Muscle of leg (tissue), 11 donors: Measurements from ENCODE around the gene NFE2L1. TPM values are rescaled to one million over a fixed set of nuclear protein-coding genes. Genes with fewer than 3 reads are reported as not detected.

Experiments
- DNase-seq: peaks from one replicate; pipeline ENCODE4 v3.0.0; 2013
- H3K27ac ChIP-seq: one replicate; pipeline ENCODE4 v1.5.1; 2013; ENCODE audit warnings: mild to moderate bottlenecking, low read length, control low read depth
- H3K27me3 ChIP-seq: one replicate; pipeline ENCODE4 v1.6.1; 2013; ENCODE audit warnings: low read length; ENCODE audit not compliant: control insufficient read depth, insufficient read depth
- H3K36me3 ChIP-seq: one replicate; pipeline ENCODE4 v1.6.1; 2013; ENCODE audit warnings: low read length; ENCODE audit not compliant: control insufficient read depth, insufficient read depth
- H3K4me1 ChIP-seq: one replicate; pipeline ENCODE4 v1.6.1; 2013; ENCODE audit warnings: low read length; ENCODE audit not compliant: control insufficient read depth, insufficient read depth
- H3K4me3 ChIP-seq: one replicate; pipeline ENCODE4 v1.5.1; 2013; ENCODE audit warnings: low read length, control low read depth
- H3K9me3 ChIP-seq: replicated peaks from 2 replicates; pipeline ENCODE4 v1.6.1; 2013; ENCODE audit warnings: low read depth, low read length; ENCODE audit not compliant: control insufficient read depth
- WGBS: methylation state at CpG from one replicate; pipeline ENCODE4 v1.1.5; 2013; ENCODE audit warnings: missing lambda C conversion rate; ENCODE audit not compliant: insufficient coverage; 5-methylcytosine and 5-hydroxymethylcytosine counted together
- polyA plus RNA-seq, 8 donors: library from polyadenylated mRNA; unstranded; fragments of 120-200 nt; gene quantifications; one replicate each; pipeline versions ENCODE4 v1.2.1 to v1.2.3, GENCODE V29; 2013; ENCODE audit warnings: inconsistent platforms in 1 of 8, low replicate concordance in 1 of 8; ENCODE audit not compliant: insufficient read length in 8 of 8, insufficient read depth in 1 of 8
- total RNA-seq: library from RNA; stranded (reverse); fragments of 120-200 nt; gene quantifications from one replicate; pipeline ENCODE4 v1.2.4, GENCODE V29; 2013

NFE2L1 gene
- total and polyA plus RNA-seq, 9 donors: 68.7 to 326 (median 251) TPM

DNA sequence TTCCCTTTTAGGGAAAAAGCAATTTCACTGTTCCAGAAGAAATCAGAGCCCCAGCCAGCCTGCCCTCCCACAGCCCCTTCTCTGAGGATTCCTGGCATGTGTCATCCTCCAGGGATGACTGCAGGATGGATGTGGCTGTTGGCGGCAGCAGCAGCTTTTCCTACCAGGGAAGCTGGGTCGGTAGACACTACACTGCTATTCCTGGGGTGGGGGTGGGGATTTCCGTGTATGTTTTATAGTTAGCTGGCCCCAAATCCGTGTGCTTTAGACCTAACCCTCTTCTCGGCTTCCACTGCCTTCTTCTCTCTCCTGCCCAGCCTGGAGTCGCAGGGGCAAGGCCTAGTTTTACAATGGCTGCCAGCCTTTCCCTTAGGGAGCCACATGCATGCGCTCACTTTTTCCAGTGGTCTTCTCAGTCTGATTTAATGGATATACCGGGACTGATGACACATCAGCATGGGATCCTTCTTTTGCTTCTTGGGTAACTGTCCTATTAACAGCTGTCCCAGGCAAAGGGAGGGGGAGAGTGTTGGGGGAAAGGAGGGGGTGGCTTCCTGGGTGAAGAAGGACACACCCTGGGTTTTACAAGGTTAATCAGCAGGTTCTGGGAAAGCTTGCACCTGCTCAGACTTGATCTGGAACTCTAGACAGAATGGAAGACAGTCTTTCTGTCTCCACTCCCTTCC lies 2.7 kb upstream of the NFE2L1 start:
- no peaks in the 10 kb centered on the region for H3K36me3 ChIP-seq
- peak overlapping the region; percentile 94 for H3K27ac ChIP-seq
- no peak overlapping the region for H3K4me3 ChIP-seq
- peak; percentile 87 for DNase-seq
- H3K9me3 ChIP-seq: no peaks in the 10 kb centered on the region
- no peaks in the 10 kb centered on the region for H3K27me3 ChIP-seq
- H3K4me1 ChIP-seq: peaks cover 36% of the 10 kb centered on the region
- 28% methylated on average over 4 of the region's 8 CpGs for WGBS

DNA sequence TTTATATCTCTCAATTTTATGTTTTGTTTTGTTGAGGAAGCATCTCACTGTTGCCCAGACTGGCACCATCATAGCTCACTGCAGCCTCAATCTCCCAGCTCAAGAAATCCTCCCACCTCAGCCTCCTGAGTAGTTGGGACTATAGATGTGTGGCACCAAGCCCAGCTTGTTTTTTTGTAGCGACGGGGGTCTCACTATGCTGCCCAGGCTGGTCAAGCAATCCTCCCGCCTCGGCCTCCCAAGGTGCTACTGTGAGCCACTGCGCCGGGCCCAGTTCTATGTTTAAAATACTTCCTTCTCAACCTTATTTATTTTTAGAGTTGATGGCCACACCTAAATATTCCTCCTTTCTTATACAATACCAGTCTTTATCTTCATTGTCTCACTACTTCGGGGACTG lies 1.9 kb upstream of the NFE2L1 start:
- H3K27me3 ChIP-seq: no peaks in the 10 kb centered on the region
- DNase-seq: no peak
- peaks cover 8% of the 10 kb centered on the region for H3K36me3 ChIP-seq
- peaks cover 44% of the 10 kb centered on the region for H3K4me1 ChIP-seq
- no peak overlapping the region for H3K4me3 ChIP-seq
- H3K9me3 ChIP-seq: no peaks in the 10 kb centered on the region
- no CpG with 5 or more reads among the region's 7 CpGs for WGBS
- peak overlapping the region; percentile 94 for H3K27ac ChIP-seq

GRCh38 chr17:48047113-48047740 lies 932 bp upstream of the NFE2L1 start:
- WGBS: under 1% methylated on average over 20 of the region's 26 CpGs
- H3K4me1 ChIP-seq: peaks cover 54% of the 10 kb centered on the region
- H3K27me3 ChIP-seq: no peaks in the 10 kb centered on the region

DNA sequence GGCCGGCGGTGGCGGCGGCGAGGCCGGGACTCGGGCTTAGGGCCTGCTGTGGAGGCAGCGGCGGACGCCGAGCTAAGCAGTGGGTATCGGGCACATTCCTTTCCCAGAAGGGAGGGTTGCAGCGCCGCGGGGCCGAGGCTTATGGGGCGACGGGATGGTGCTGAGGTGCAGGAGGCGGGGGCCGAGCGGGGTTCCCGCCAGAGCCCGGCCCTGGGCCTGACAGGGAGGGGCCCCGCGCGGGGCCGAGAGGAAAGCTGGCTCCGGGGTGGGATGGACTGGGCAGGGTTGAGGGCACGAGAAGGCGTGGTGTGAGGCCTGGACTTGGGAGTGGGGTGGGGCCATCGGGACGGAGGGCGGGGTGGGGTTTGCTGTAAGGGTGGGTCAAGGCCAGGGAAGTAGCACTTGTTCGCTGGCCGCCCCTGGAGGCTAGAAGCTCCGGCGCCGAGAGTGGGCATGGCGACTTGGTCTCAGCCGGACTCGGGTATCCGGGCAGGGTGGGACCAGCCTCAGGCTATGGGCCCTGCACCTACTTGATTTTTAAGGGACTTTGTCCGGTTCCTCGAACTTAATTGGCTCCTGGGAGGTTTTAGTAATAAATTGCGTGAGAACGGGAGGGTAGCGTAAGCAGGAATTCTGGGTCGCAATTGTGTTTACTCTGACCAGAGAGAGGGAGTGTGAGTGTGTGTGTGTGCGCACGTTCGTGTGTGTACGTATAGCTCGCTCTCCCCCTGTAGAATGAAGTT lies 396 bp downstream of the NFE2L1 start:
- peak; percentile 92 for DNase-seq
- Histone ChIP-seq H3K27ac (peak overlapping the region; percentile 97), H3K36me3 (peaks cover 30% of the 10 kb centered on the region), H3K9me3 (no peaks in the 10 kb centered on the region), H3K27me3 (no peaks in the 10 kb centered on the region), H3K4me3 (peak overlapping the region; percentile 86), H3K4me1 (peaks cover 67% of the 10 kb centered on the region)
- under 1% methylated on average over 40 of the region's 53 CpGs for WGBS

More at GRCh38 chr17:48047113-48047740, 932 bp upstream of the NFE2L1 start:
- Histone ChIP-seq H3K4me3 (peak overlapping the region; percentile 82), H3K36me3 (peaks cover 18% of the 10 kb centered on the region), H3K9me3 (no peaks in the 10 kb centered on the region), H3K27ac (peak overlapping the region; percentile 94)
- no peak for DNase-seq

- no peak for DNase-seq
- no peaks in the 10 kb centered on the region for H3K9me3 ChIP-seq
- H3K27ac ChIP-seq: peak overlapping the region; percentile 97
- WGBS: 81% methylated on average over 7 of the region's 10 CpGs
- peaks cover 54% of the 10 kb centered on the region for H3K36me3 ChIP-seq
- peak overlapping the region; percentile 32 for H3K4me3 ChIP-seq
- no peaks in the 10 kb centered on the region for H3K27me3 ChIP-seq
- peaks cover 75% of the 10 kb centered on the region for H3K4me1 ChIP-seq
These were observed 3.1 kb downstream of the NFE2L1 start for GRCh38 chr17:48051283-48051682.

DNA sequence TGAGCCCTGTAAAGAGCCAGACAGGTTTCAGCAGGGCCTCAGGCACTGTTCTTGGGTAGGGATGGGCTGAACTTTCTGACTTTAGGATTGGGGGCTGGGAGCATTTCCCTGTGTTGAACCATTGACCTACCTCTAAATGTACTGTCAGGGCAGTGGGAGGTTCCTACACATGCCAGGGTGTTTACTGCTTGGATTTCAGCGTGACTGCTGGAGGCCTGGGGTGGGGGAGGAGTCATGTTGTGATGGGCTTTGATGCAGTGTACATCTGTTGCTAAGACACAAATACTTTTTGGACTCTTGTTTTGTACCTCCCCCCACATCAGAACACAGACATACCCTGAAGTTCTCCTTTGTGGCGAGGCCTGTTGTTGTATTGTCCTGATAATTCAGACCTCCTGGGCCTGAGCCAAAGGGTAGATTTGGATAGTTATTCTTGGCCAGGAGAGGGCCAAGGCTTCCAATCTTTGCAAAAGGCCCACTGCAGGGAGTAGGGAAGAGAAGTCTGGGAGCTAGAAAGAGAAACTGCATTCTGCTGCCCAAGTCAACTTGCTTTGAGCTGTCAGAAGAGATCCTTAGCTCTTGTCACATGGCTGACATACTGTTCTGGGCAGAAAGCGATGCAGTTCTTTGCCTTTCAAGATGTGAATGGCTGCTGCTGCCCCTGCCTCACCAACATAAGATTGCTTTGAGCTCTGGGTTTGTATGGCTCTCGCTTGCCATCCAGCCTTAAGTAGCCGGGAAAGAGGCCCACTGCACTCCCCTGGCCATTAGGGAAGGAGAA lies 3.7 kb downstream of the NFE2L1 start:
- DNase-seq: peak; percentile 94
- H3K27me3 ChIP-seq: no peaks in the 10 kb centered on the region
- 50% methylated on average over 1 of the region's 5 CpGs for WGBS
- H3K4me1 ChIP-seq: peaks cover 69% of the 10 kb centered on the region
- H3K27ac ChIP-seq: peak overlapping the region; percentile 97
- H3K36me3 ChIP-seq: peaks cover 60% of the 10 kb centered on the region
- H3K9me3 ChIP-seq: no peaks in the 10 kb centered on the region
- H3K4me3 ChIP-seq: peak overlapping the region; percentile 37

DNA sequence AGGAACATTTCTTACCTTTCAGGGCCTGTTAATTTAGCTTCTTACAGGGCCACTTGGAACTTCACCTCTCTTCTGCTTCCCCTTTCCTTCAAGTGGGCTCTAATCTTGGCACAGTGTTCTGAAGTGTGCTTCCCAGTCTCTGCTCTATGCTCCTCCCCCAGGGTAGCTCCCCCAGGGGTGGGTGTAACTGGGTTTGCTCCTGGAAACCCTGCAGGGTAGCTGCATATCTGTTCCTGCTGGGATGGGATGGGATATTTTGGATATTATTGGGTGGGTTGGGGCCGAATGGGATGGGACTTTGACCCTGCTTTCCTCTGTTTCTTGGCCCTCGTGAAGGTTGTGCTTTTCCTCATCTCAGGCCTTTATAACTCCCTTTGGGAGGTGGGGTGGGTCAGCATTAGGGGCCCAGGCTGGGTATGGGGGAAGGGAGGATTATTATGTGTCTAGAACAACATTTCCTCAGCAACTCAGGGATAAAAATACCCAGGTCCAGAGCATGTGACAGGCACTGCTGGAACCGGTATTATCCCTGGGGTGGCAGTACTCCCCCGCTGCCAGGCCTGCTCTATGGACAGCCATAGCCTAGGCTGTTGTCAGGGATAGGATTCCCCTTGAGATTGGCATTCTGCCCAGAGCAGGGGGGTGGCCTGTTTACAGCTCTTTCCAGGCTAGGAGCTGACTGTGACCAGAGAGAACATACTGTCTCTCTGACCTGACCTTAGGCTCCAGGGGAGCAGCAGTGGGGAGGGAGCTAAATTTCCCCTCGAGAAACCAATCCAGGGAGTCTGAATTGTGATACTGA lies 5.0 kb downstream of the NFE2L1 start:
- 0% methylated on average over 2 of the region's 5 CpGs for WGBS
- peak overlapping the region; percentile 97 for H3K27ac ChIP-seq
- peaks cover 72% of the 10 kb centered on the region for H3K36me3 ChIP-seq
- peaks cover 64% of the 10 kb centered on the region for H3K4me1 ChIP-seq
- peak overlapping the region; percentile 37 for H3K4me3 ChIP-seq
- peak; percentile 87 for DNase-seq
- no peaks in the 10 kb centered on the region for H3K9me3 ChIP-seq
- H3K27me3 ChIP-seq: no peaks in the 10 kb centered on the region

- whole genome bisulfite sequencing: 18% methylated on average over 5 of the region's 6 CpGs
- H3K27ac ChIP-seq: peak overlapping the region; percentile 97
- H3K4me3 ChIP-seq: peak overlapping the region; percentile 29
- no peak for DNase-seq
- peaks cover 64% of the 10 kb centered on the region for H3K4me1 ChIP-seq
- H3K9me3 ChIP-seq: no peaks in the 10 kb centered on the region
- no peaks in the 10 kb centered on the region for H3K27me3 ChIP-seq
- H3K36me3 ChIP-seq: peaks cover 79% of the 10 kb centered on the region
These were observed 5.6 kb downstream of the NFE2L1 start for GRCh38 chr17:48053758-48054237.
